Measurements from ENCODE around the gene CPNE4. TPM values are rescaled to one million over a fixed set of nuclear protein-coding genes. Genes with fewer than 3 reads are reported as not detected.

The CPNE4 gene
- total and polyA plus RNA-seq, 9 of the 15 experiments (the other 6 are each of a cell fraction or from before 2014, with no cell fraction given) = not detected

- TF ChIP-seq CEBPZ (IDR thresholded peaks at IDR 0.05; ENCODE audit: borderline replicate concordance, low read depth, low read length) (no peak), RBM25 (IDR thresholded peaks at IDR 0.05; ENCODE audit: low read depth, low read length, severe bottlenecking) (no peak)
These were observed 135.8 kb downstream of the CPNE4 start (continued) for GRCh38 chr3:131899021-131899420.

GRCh38 chr3:131898346-131898745 is 136.5 kb downstream of the CPNE4 start:
- Histone ChIP-seq H3K36me3 (ENCODE audit: control insufficient read depth, insufficient read depth, low read length) (no peaks in the 10 kb centered on the region), H3K9me1 (ENCODE audit: control insufficient read depth, insufficient read depth, low read length) (no peaks in the 10 kb centered on the region), H3K27ac (ENCODE audit: extremely low read depth, low read depth, low read length) (no peak overlapping the region), H3K9ac (ENCODE audit: insufficient read depth in 1 of 2, low read depth in 2 of 2, low read length in 2 of 2) (no peak overlapping the region), H3K79me2 (ENCODE audit: control insufficient read depth, insufficient read depth, low read length) (no peaks in the 10 kb centered on the region), H4K20me1 (replicated peaks; ENCODE audit: control insufficient read depth, insufficient read depth, low read length) (no peaks in the 10 kb centered on the region), H3K9me3 (replicated peaks; ENCODE audit: control insufficient read depth, insufficient read depth, low read depth, low read length) (no peaks in the 10 kb centered on the region), H2AFZ (ENCODE audit: low read depth, low read length) (no peak overlapping the region), H3K4me3 (no peak overlapping the region), H3K4me2 (ENCODE audit: insufficient read depth, low read length) (no peak overlapping the region), H3K27me3 (ENCODE audit: control insufficient read depth in 2 of 2, insufficient read depth in 2 of 2, low read length in 2 of 2) (no peaks in the 10 kb centered on the region), H3K4me1 (replicated peaks in 1 of 2; ENCODE audit: control insufficient read depth in 2 of 2, insufficient read depth in 2 of 2, low read length in 2 of 2) (no peaks in the 10 kb centered on the region)
- in situ Hi-C loops (cut with MboI) = no loop called here
- ATAC-seq (no peak), DNase-seq (ENCODE audit: extremely low read depth in 1 of 4, low spot score in 3 of 4) (no peak), FAIRE-seq (no peak)
- POLR2A ChIA-PET = no interaction called here
- BruUV-seq (replicated peaks) = no TSS peak
- CTCF ChIA-PET (ENCODE audit: low intra/inter-chr PET ratio) = no interaction called here
- intact Hi-C loops (cut with micrococcal nuclease) = no loop called here
- TF ChIP-seq VEZF1 (CRISPR knock-in tag; IDR thresholded peaks at IDR 0.05) (no peak), HNRNPK (IDR thresholded peaks at IDR 0.05; ENCODE audit: low read depth, low read length, poor library complexity, severe bottlenecking) (no peak), MAFK (IDR thresholded peaks at IDR 0.05; ENCODE audit: low read length) (no peak), FOS (IDR thresholded peaks at IDR 0.05; ENCODE audit: extremely low read depth, insufficient read length) (no peak), PRMT5 (CRISPR knock-in tag; IDR thresholded peaks at IDR 0.05) (no peak), MTA1 (IDR thresholded peaks at IDR 0.05; ENCODE audit: borderline replicate concordance) (no peak), POLR2AphosphoS2 (IDR thresholded peaks at IDR 0.05; ENCODE audit: low read length) (no peak), ZBTB11 (CRISPR knock-in tag; IDR thresholded peaks at IDR 0.05) (no peak), SP2 (IDR thresholded peaks at IDR 0.05; ENCODE audit: extremely low read depth, low read depth, low read length, poor library complexity, severe bottlenecking) (no peak), TAL1 (IDR thresholded peaks at IDR 0.05) (no peak), RBM15 (IDR thresholded peaks at IDR 0.05; ENCODE audit: insufficient read depth, low read length) (no peak), BACH1 (tag; IDR thresholded peaks at IDR 0.05) (no peak)

Data from K562 (cell line).